Neuron (in vitro differentiated cells): ENCODE measurements around the gene AHNAK2.
"Not testable (repeated sequence)": the region's sequence is repeated elsewhere in the genome, so short reads cannot be mapped to it uniquely, and the experiment has no call there.

Experiments used
- H2AFZ ChIP-seq: one replicate; pipeline ENCODE4 v1.6.1; 2013; ENCODE audit warnings: low read depth, mild to moderate bottlenecking, inconsistent platforms, low read length, moderate library complexity
- H3K27me3 ChIP-seq: one replicate; pipeline ENCODE4 v1.6.1; 2013; ENCODE audit warnings: low read length; ENCODE audit not compliant: insufficient read depth
- H3K36me3 ChIP-seq: one replicate; pipeline ENCODE4 v1.6.1; 2013; ENCODE audit warnings: low read length; ENCODE audit not compliant: insufficient read depth
- H3K4me1 ChIP-seq: one replicate; pipeline ENCODE4 v1.6.1; 2013; ENCODE audit warnings: low read length; ENCODE audit not compliant: insufficient read depth
- H3K4me3 ChIP-seq: 2 replicates; pipeline ENCODE4 v1.5.1; 2013; ENCODE audit warnings: mild to moderate bottlenecking, low read length, moderate library complexity
- H3K9me3 ChIP-seq: one replicate; pipeline ENCODE4 v1.6.1; 2013; ENCODE audit warnings: low read length

Gene AHNAK2

GRCh38 chr14:104895786-104896661 lies 82.2 kb downstream of the AHNAK2 start:
- Histone ChIP-seq H3K36me3 (no peaks in the 10 kb centered on the region), H3K4me1 (no peaks in the 10 kb centered on the region), H3K27me3 (peaks cover 15% of the 10 kb centered on the region), H3K9me3 (no peaks in the 10 kb centered on the region), H2AFZ (no peak overlapping the region), H3K4me3 (no peak overlapping the region)

GRCh38 chr14:104895207-104895785 lies 82.9 kb downstream of the AHNAK2 start:
- Histone ChIP-seq H3K4me1 (no peaks in the 10 kb centered on the region), H3K9me3 (no peaks in the 10 kb centered on the region), H3K27me3 (peaks cover 10% of the 10 kb centered on the region), H3K4me3 (no peak overlapping the region), H2AFZ (no peak overlapping the region), H3K36me3 (no peaks in the 10 kb centered on the region)

GRCh38 chr14:104894331-104895206 lies 83.6 kb downstream of the AHNAK2 start:
- no peak overlapping the region for H3K4me3 ChIP-seq
- peaks cover 4% of the 10 kb centered on the region for H3K27me3 ChIP-seq
- no peaks in the 10 kb centered on the region for H3K9me3 ChIP-seq
- H2AFZ ChIP-seq = no peak overlapping the region
- no peaks in the 10 kb centered on the region for H3K4me1 ChIP-seq
- H3K36me3 ChIP-seq = no peaks in the 10 kb centered on the region

GRCh38 chr14:104893435-104894207 lies 84.6 kb downstream of the AHNAK2 start:
- no peak overlapping the region for H2AFZ ChIP-seq
- H3K36me3 ChIP-seq = peaks cover 2% of the 10 kb centered on the region
- H3K27me3 ChIP-seq = peaks cover 4% of the 10 kb centered on the region
- no peaks in the 10 kb centered on the region for H3K4me1 ChIP-seq
- no peak overlapping the region for H3K4me3 ChIP-seq
- H3K9me3 ChIP-seq = no peaks in the 10 kb centered on the region

- Histone ChIP-seq H3K9me3 (no peaks in the 10 kb centered on the region), H3K27me3 (no peaks in the 10 kb centered on the region), H3K36me3 (peaks cover 6% of the 10 kb centered on the region), H2AFZ (no peak overlapping the region), H3K4me3 (no peak overlapping the region), H3K4me1 (no peaks in the 10 kb centered on the region)
These were observed 85.4 kb downstream of the AHNAK2 start for GRCh38 chr14:104892531-104893434.

- Histone ChIP-seq H2AFZ (no peak overlapping the region), H3K9me3 (no peaks in the 10 kb centered on the region), H3K36me3 (peaks cover 10% of the 10 kb centered on the region), H3K27me3 (no peaks in the 10 kb centered on the region), H3K4me1 (no peaks in the 10 kb centered on the region), H3K4me3 (no peak overlapping the region)
These were observed 86.3 kb downstream of the AHNAK2 start for GRCh38 chr14:104891664-104892530.

- Histone ChIP-seq H2AFZ (no peak overlapping the region), H3K4me1 (no peaks in the 10 kb centered on the region), H3K4me3 (no peak overlapping the region), H3K27me3 (no peaks in the 10 kb centered on the region), H3K36me3 (peaks cover 11% of the 10 kb centered on the region), H3K9me3 (no peaks in the 10 kb centered on the region)
These were observed 87.0 kb downstream of the AHNAK2 start for GRCh38 chr14:104891121-104891551.

- H3K9me3 ChIP-seq, H3K4me1 ChIP-seq, H3K27me3 ChIP-seq, H3K4me3 ChIP-seq, H2AFZ ChIP-seq: not testable (repeated sequence)
- peaks cover 14% of the 10 kb centered on the region for H3K36me3 ChIP-seq
These were observed 87.9 kb downstream of the AHNAK2 start for GRCh38 chr14:104890292-104890691.

- Histone ChIP-seq H3K9me3 (no peaks in the 10 kb centered on the region), H3K4me3 (no peak overlapping the region), H3K36me3 (peaks cover 15% of the 10 kb centered on the region), H3K27me3 (no peaks in the 10 kb centered on the region), H3K4me1 (no peaks in the 10 kb centered on the region), H2AFZ (no peak overlapping the region)
These were observed 88.8 kb downstream of the AHNAK2 start for GRCh38 chr14:104889375-104889757.

GRCh38 chr14:104888489-104889374 lies 89.4 kb downstream of the AHNAK2 start:
- Histone ChIP-seq H3K4me3 (no peak overlapping the region), H3K9me3 (no peaks in the 10 kb centered on the region), H3K4me1 (no peaks in the 10 kb centered on the region), H3K36me3 (peaks cover 17% of the 10 kb centered on the region), H2AFZ (no peak overlapping the region), H3K27me3 (no peaks in the 10 kb centered on the region)
